HG03520 (cell line): Measurements from ENCODE around the gene CCKAR.

Source experiments
- ATAC-seq: cut with Tn5 transposase; IDR thresholded peaks from one replicate; pipeline ENCODE4 v1.9.1; 2021; ENCODE audit warnings: mild to moderate bottlenecking, moderate library complexity; ENCODE audit not compliant: unreplicated experiment

Gene CCKAR

DNA sequence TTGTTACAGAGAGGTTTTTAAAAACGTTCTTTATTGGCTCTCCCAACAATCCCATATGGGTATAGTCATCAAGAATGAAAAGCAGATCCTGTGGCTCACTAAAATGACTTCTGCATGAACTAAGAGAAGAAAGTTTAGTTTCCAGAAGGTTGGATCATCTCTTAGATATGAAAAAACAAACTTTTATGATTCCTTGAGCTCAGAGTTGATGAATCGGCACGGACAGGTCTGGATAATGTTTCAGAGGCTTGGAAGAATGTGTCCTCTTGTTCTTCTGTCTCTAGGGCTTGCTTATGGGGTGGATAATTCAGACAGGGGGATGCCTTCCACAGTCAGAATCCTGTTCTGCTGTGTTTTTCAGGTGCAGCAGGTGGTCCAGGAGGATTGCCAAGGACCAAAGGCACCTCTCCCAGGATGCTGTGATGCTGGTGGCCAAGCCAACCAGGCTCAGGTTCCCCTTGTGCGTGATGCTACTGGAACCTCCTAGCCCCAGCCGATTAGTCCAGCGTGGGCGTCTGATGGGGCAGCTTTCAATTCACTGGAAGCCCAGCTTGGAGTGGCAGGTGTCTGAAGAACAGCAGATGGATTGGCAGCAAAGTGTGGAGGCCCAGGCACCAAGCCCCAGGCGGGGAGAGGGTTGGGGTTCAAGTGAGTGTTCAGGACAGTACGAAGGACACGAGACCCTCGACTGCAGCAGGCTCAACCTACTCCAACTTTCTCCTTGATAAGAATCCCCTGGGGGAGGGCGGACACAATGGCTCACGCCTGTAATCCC, 30.3 kb downstream of the CCKAR start:
- ATAC-seq, result no peak

DNA sequence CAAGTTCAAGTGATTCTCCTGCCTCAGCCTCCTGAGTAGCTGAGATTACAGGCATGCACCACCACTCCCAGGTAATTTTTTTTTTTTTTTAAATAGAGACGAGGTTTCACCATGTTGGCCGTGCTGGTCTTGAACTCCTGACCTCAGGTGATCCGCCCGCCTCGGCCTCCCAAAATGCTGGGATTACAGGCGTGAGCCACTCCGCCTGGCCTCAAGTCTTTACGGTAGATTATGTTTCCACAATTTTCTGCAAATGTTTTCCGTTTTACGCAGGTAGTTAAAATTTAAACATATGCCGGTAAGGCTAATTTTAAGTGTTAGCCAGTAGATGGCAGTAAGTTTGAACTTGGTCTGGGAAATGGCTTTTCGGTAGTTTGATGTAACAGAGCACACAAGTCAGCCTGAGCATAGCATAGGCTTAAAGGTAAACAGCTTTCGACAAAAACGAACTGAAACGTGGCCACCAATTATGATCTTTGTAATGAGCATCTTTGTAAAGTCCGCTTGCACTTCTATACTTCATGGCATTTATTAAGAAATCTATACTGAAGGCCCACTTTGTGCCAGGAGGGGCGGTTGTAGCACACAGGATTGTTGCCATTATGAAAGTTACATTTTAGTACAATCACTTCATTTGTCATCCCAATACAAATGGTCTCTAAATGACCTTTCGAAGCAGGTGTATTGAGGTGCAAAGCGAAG, 31.1 kb downstream of the CCKAR start:
- no peak for ATAC-seq

DNA sequence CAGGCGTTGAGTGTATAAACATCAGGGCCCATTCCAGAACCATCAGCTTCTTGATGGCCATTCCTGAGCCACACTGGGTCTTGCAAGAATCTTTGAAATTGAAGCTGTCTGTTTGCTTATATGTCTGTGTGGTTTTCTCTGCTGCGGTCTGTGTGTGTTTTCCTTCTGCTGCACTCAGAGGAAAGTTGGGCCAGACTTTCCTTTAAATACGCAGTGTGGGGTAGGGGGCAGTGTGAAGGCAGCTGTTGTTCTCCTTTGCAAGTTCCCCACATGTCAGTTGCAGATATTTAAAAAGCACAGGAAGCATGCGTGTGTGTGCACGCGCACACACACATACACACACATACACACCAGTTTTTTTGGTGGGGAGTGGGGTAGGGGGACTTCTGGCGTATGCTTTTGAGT, 32.1 kb downstream of the CCKAR start:
- ATAC-seq, result no peak

GRCh38 chr4:26457412-26457811, 32.9 kb downstream of the CCKAR start:
- no peak for ATAC-seq

GRCh38 chr4:26455571-26455970, 34.7 kb downstream of the CCKAR start:
- ATAC-seq, result no peak

DNA sequence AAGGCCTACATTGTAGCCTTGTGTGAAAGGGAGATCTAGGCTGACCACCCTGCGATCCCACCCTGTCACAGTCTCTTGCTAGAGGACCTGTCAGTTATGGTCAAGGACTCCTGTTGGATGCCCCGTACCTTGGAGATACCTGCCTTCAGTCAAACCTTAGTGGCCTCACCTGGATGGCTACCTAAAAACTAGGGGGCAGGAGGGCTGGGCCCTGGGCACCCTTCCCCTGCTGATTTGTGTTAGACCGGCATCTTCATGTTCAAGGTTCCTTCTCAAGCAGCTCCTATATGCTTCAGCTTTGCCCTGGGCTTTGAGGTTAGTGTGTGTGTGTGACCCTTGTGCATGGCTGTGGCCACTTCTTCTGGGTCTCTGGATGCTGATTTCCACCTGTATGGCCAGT, 35.3 kb downstream of the CCKAR start:
- no peak for ATAC-seq

GRCh38 chr4:26452565-26453531, 37.4 kb downstream of the CCKAR start:
- no peak for ATAC-seq

DNA sequence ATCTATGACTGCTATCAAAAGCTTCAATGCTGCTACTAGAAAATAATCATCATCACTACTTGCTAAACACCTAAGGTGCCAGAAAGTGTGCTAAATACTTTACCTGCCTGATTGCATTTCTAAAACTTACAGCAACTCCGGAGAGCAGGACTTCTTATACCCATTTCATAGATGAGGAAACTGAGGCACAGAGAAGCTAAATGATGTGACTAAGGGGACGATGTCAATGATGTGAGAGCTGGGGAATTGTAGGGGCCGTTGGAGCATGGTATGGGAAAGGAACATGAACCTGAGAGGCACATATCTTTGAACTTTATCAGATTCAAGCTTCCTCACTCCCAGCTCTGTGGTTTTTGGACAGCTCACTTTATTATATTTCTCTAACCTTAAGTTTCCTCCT, 38.7 kb downstream of the CCKAR start:
- ATAC-seq, result no peak

GRCh38 chr4:26450418-26450817, 39.9 kb downstream of the CCKAR start:
- ATAC-seq, result no peak

- ATAC-seq, result no peak
Measured at GRCh38 chr4:26447378-26447777, 42.9 kb downstream of the CCKAR start.

GRCh38 chr4:26441771-26442170, 48.5 kb downstream of the CCKAR start:
- ATAC-seq, result no peak

GRCh38 chr4:26441102-26441501, 49.2 kb downstream of the CCKAR start:
- no peak for ATAC-seq

GRCh38 chr4:26434030-26434639, 56.1 kb downstream of the CCKAR start:
- ATAC-seq, result no peak

GRCh38 chr4:26433556-26433955, 56.7 kb downstream of the CCKAR start:
- ATAC-seq, result no peak

- no peak for ATAC-seq
Measured at GRCh38 chr4:26432419-26432818, 57.9 kb downstream of the CCKAR start.

DNA sequence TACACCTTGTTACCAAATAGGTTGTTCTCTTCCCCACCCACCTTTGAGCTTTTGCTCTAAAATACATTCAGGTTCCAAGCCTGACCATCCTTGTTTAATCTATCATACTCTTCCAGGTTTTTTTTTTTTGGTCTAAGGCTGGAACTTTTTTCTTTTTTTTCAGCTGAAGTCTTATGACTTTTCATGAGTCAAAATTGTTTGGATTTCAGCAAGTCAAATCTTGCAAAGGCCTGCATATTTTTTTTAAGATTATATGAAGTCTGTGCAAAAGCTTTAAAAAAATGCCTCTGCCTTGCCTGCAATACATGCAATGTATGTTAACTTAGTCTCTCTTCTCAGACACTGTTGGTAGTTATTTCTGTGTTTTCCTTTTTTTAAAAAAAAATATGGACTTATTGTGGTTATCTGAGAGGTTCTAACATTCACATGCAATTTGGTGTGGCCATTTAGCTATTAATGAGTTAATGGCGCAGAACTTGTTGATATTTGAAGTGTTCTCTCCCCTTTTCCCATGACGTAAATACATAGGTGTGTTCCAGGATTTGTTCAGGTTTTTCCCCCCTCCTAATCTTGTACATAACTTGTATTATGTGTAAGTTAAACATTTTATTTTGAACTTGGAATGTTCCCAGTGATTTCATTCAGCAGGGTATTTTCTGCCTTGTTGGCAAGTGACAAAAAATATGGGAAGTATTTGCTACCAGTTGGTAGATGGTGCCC, 58.7 kb downstream of the CCKAR start:
- no peak for ATAC-seq
